GM19025 (cell line): ENCODE results near the gene INPP5K.
"Not testable (repeated sequence)": the region's sequence is repeated elsewhere in the genome, so short reads cannot be mapped to it uniquely, and the experiment has no call there.

ENCODE experiments used
- ATAC-seq: cut with Tn5 transposase; IDR thresholded peaks from one replicate; pipeline ENCODE4 v1.9.1; 2021; ENCODE audit warnings: mild to moderate bottlenecking, low read depth, moderate library complexity; ENCODE audit not compliant: unreplicated experiment

The INPP5K gene

DNA sequence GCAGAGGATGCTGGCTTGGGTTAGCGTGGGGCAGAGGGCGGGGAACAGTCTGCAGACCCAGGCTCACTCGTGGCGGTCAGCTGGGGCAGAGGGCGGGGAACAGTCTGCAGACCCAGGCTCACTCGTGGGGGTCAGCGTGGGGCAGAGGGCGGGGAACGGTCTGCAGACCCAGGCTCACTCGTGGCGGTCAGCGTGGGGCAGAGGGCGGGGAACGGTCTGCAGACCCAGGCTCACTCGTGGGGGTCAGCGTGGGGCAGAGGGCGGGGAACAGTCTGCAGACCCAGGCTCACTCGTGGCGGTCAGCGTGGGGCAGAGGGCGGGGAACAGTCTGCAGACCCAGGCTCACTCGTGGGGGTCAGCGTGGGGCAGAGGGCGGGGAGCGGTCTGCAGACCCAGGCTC lies 7.7 kb downstream of the INPP5K start:
- not testable (repeated sequence) for ATAC-seq

DNA sequence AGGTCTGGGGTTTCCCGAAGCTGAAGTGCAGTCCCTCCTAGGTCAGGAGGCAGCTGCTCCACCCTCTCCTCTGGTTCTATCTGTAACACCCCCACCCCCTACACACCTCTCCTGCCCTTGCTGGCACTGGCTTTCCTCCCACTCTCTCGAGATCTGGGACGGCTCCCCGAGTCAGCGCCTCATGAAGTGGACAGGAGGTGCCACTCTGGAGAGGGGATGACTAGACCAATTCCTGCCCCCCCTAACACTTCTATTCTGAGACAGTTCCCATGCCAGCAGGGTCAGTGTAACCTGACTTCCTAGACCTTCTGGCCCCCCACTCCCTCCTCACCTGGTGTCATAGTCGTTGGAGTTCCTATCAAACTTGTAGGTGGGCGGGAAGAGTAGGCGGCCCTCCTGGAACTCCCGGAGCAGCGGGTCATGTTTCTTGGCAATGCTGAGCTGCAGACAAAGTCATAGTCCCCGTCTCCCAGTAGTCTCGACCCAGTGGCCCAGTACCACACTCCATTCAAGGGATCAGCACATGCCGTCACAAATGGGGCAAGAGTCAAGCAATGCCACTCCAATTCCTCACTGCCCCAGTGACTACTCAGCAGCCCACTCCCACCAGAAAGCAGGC lies 9.7 kb downstream of the INPP5K start:
- no peak for ATAC-seq

DNA sequence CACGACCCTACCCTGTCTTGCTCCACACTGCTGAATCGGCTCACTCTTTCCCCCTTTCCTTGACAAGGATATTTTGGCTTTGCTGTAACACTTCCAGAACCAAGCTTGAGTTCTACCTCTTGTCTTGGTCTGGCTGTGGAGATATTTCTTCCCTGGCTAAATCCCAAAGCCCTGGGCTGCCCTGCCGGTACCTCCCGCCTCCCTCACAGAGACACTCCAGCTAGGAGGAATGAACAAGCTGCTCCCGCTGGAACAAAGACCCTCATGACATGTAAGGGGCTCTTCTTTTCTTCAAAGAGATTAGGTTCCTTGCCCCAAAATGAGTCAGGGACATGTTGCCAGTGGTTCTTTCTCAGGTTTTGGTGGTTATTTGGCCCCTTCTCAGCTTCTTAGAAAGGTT lies 10.8 kb downstream of the INPP5K start:
- ATAC-seq: no peak

DNA sequence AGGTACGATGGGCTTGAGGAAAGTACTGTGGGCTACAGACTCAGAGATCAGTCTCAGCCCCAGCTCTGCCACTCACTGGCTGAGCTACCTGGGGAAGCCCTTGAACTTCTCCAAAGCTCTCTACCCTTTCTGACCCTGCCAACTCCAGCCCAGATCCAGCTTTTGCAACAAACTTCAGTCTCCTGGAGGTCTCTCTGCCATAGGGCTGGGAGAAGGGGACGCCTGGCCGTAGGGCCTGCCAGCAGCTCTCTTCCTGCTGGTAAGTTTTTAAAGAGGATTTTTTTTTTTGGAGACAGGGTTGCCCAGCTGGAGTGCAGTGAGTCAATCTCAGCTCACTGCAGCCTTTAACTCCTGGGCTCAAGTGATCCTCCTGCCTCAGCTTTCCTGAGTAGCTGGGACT lies 11.5 kb downstream of the INPP5K start:
- no peak for ATAC-seq

DNA sequence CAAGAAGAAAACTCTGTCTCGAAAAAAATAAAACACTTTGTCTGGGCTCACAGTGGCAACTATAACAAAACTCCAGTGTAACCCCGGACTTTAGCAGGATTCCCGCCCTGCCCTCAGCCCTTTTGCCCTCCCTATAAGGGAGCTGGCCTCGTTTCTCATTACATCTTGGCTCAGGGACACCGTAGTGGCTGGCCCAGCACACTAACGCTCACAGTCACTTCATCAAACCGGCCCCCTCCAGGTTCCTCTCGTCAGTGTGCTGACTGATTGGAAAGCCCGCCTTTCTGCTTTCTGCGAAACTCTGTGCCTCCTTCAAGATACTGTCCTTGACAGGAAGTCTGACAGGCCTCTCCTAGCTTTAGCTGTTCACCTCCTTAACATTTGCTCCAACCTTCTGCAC lies 12.7 kb downstream of the INPP5K start:
- ATAC-seq: no peak

DNA sequence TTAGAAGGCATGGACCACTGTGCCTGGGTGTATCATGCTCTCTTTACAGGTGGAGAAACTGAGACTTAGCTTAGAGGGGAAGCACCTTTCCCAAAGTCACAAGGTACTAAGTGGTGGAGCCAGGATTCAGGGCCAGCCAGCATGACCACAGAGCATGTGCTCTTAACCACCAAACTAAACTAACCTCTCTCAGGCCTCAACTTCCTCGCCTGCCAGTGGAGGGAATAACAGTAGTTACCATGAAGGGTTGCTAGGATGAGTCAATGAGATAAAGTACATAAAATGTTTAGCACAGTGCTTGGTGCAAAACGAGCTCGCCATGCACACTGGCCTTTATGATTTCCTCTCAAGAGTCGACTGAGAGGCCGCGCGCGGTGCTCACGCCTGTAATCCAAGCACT lies 17.5 kb downstream of the INPP5K start:
- ATAC-seq: no peak

DNA sequence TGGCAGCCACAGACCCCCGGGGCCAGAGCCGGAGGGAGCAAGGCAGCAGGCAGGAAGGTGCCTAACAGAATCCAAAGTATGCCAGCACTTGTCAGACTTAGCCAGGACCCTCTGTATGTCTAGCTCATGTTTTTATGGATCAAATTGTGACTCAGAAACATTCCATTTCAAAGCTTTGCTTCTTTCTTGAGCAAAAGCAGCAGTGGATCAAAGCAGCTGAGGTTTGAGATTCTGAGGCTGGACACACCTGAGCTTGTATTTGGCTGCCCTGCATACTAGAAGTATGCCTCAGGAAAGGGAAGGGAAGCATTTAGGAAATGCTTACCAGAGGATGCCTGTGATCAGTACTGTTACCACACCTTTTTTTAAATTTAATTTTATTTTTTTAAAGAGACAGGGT lies 18.2 kb downstream of the INPP5K start:
- ATAC-seq: no peak

DNA sequence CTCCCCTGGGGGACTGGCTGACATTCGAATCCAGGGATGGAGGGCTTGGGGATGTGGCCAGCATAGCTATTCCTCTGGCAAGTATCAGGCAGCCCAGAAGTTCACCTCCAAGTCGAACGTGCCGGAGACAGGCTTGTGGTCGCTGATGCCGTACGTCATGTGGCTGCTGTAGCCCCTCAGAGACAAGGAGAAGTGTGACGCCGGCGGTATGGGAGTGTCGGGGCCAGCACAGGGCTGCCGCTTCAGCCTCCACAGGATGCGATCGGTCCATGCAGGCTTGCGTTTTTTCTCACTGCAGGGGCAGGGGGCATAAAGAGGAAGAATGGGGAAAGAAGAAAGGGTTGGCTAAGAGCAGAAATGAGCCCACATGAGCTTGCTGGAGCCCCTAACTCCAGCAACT lies 18.6 kb downstream of the INPP5K start:
- no peak for ATAC-seq

DNA sequence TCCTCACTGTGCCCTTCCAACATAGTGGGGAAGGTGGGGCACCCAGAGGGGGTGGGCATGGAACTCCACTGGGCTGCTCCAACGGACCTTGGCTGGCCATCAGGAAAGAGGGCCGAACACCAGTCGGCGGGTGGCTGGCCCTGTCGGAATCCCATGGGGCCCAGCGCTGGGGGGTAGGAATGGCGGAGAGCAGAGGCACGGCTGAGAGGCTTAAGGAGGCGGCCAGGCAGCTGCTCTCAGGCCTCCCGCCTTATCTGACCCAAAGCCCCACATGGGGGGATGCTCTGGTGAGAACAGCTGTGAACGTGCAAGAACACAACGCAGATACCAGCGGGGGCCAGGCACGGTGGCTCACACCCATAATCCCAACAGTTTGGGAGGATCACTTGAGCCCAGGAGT lies 19.5 kb downstream of the INPP5K start:
- no peak for ATAC-seq

DNA sequence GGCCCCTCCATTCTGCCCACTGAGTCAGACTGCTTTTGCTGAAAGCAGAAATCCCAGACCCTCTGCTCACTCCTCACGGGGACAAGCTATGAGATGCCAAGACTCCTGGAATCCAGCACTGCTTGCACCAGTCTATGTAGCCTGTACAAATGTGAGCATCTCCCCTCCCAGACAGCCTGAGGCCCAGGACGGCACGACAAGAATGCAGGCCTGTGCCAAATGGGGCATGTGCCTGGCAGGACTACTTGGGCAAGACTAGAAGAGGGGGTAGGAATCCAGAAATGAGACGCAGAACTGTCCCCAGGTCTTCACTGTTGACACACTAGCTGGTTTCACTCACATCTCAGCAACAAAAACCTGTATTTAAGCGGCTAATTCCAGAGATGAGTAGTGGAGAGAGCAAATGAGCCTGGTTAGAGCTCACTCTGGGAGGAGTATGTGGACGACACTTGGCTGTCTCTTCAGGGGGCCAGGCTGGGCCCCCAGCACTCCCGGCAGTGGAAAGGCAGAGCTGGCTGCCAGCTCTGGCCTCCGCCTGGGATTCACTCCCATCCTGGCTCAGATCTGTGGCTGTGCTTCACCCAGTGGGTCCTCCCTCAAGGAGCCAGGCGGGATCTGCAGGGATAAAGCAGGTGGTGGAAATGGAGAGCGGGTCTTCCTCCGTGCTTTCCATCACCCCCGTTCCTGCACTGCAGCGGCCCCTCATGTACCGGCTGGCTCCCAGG lies 21.0 kb downstream of the INPP5K start:
- no peak for ATAC-seq

DNA sequence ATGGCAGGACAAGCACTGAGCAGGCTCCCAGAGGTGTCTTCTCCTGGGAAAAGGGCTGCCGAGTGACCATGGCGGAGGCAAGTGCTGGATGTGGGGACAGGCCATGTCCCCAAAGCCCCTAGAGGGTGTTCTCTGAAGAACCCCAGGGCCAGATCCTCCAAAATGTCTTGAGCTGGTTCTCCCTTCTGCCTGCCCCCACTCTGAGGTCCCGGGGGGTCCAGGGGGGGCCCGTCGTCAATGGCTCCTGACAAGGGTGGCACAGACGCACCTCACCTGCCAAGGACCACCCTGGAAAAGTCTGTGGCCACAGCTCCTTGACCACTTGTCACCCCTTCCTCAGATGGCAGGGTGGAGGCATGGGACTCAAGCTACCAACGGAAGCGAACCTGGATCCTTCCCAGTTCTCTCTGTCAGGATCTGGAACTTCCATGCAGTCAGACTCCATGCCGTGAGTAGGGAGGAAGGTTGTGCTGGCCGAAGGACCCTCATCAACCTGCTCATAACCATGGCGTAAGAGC lies 21.6 kb downstream of the INPP5K start:
- no peak for ATAC-seq

DNA sequence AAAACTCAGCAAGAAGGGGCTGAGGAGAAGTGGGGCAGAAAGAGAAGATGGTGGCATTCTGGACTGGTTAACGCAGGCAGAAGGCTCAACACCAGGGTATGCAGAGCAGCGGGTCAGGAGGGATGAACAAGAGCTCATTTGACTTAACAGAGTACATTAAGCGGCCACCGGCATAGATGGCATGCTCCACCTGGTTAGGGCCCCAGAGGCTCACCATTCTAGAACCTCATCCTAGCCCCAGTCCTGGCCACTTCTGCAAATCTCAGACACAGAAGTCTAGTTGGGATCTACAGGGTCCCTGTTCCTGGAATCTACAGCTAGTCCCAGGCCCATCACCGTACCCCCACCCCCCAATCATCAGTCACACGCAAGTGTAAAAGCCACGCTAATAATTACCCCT lies 22.2 kb downstream of the INPP5K start:
- ATAC-seq: no peak

DNA sequence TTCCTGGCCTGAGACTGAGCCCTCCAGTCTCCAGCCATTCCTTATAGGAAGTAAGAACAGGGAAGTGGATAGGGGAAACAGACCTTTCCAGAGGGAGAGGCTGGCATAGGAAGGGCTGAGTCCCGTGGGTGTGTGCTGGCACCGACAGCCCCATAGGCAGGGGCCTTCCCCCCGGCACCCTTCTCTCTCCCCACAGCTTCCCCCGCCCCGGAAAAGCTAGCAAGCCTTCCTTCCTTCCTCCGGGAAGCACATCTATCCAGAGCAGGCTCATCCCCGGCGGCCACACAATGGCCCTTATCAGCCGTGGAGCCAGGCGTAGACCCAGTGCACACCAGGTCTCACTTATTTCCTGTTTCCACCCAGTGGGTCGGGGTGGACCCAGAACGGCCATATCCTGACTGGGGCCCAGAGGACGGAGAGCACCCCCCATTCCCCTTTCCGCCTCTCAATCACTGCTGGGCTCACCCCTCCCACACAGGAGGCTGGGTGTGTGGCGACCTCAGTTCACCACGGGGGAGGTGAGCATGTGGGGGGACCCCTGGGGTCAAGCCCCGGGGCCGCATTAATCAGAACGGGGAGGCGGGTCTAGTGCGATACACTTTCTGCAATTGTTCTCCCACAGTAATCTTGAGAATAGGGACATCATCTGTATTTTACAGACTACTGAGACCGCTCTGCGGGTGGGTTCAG lies 23.0 kb downstream of the INPP5K start:
- no peak for ATAC-seq

DNA sequence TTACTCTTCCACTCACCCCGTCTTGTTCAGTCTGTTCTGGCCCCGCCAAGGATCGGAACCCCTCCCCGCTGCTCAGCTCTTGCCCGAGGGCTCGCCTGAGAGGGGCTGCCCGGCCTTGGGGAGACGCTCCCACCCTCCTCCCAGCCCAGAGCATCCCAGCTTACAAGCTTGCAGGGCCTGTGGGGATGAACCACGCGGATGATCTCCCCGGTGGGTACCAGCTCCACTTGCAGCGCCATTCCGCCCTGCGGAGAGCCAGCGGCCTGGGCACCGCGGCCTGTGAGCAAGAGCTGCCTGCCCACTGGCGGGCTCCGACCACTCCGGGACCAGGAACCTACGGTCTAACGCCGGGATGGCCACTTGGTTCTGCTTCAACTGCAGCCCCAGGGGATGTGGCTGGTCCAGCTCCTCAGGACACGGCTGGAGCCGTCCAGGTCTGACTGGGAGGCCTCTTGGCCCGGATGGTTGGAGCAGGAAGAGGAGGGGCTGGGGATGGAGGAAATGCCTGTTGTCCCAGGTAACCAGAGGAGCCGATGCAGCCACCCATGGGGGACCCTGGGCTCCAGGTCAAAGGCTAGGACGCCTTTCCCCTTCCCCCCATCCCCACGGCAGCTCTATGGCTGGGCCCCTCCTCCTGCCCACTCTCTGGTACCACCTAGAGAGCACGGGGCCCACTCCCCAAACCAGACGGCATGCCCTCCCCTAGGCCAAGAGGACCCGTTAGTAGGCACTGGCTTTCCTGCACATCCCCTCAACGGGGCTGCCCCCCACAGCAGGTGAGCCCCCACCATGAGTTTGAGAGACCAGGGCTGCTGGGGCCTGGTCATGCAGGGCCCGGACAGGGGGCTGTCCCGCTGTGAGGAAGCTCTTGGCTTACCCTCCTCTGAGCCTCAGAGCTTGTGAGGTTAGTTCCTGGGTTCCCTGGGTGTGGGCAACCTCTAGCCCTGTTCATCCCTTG lies 23.9 kb downstream of the INPP5K start, which contains the start of gene MYO1C:
Gene MYO1C, minus strand, starts transcription at position 438 of the 958 bp plus-strand sequence. Its CDS starts 199 bp downstream, at position 239.
- no peak for ATAC-seq

DNA sequence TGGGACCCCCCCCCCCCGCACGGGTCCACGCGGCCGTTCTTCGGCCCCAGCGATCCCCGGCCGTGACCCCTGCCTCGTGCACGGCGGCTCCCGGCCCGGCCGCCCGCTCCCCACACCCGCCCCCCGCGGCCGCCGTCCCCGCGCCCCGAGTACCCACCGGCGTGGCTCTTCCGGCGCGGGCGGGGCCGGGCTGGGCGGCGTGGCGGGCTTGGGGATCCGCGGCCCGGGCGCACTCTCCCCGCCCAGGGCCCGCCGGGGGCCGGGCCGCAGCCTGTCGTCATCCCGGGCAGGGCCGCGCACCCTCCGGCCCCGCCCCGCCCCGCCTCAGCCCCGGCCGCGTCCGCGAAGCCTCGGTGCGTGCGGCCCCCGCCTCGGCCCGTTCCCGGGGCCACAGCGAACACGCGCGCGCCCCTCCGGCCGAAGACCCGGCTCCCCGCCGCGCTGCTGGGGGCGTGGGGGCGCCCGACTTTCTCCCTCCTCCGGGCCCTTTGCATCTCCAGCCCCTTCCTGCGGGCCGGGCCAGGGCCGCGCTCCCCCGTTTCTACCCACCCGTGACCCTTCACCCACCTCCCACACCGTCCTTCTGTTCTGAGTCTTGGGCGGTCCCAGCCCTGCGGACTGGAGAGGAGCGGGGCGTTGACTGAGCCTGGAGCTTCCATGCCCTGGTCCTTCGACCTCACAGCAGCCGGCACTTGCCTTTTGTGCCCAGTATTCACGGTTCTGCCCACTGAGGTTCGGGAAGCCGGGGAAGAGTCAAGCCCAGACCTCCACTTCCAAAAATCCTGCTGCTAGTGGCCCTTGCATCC lies 24.8 kb downstream of the INPP5K start:
- peak; percentile 48 for ATAC-seq

DNA sequence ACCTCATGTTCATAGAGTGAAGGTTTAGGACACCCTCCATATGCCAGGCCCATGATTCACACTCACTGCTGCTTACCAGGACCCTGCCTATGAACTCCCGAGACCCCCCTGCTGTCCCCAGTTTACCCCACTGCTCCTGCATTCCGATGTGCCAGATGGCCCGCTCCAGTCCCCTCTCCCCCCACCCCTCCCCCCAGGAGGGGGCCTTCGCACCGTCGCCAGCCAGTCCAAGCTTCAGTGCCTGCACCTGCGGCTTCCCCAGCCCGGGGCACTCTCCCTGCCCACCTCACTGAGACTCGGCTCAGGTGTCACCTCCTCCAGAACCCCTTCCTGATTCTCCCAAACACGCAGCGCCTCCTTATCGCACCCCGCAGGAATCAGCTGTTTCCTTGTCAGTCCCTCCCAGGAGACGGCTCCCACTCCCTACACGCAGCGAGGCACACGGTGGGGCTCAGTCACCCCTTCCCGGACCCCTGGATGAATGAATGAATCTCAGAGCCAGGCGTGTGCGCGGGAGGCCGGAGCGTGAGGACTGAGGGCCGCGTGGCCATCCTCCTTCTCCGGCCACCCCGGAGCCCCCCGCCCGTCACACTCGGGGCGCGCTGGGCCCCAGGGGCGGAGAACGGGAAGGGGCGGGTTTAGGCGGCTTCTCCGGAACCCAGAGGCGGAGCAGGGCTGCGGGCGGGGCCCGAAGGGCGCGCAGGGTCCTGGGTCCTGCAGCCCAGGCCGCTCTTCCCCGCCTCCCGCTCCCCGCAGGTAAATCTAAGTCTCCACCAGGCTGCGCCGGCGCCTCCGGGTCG lies 25.6 kb downstream of the INPP5K start:
- peak; percentile 49 for ATAC-seq

DNA sequence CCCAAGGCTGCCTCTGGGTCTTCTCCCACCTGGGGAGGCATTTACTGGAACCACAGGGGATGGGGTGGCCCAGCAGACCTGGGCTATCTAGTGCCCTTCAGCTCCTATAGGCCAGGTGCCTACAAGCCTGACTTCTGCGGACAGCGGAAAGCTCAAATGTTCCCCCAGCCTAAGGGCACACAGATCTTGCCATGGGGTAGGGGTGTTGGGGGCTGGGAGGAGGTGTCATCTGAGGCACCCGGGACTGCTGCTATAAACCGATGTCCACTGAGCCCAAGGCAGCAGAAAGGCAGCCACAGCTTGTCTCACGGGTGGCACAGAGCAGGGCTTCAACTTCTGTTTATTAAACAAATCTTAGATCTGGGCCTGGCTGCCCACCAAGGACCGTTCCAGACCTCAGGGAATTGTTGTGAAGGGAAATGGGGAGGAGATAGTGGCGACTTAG lies 27.6 kb downstream of the INPP5K start:
- no peak for ATAC-seq

DNA sequence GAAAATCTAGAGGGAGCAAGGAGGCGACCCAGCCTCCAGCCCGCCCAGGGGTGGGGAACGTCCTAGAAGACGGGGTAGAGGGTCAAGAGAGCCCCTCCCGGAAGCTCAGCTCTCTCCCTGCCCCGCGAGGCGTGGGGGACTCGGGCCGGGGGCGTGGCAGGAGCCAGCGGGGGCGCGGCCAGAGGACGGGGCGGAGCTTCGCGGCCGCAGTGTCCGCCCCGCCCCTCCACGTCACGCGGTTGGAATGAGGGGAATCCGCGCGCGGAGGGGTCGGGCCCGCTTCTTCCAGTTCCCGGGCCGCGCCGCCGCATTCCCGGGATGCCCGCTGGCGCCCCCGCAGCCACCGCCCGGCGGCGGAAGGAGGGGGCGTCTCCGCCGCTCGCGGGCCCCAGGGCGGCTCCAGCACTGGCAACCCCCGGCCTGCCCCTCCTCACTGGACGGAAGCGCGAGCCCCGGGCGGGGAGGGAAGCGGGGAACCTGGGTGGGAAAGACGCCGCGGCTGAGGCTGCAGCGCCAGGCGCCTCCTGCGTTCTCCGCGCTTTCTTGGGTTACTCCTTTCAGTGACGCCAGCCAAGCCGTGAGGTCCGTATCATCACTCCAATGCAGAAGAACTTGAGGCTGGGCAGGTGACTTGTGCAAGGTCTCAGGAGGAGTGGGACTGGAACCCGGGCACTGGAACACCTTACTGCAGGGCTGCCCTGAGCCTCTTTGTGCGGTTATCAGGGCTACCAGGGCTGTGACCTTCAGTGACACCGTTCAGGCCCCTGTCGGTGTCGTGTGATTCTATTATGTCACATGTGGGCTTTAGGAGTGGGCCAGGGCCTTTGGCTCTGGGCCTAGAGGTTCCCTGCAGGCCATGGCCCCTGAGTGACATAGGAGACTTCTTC lies 28.2 kb downstream of the INPP5K start:
- no peak for ATAC-seq
